ENCODE measurements around the gene TDRD9. TPM values are rescaled to one million over a fixed set of nuclear protein-coding genes. Genes with fewer than 3 reads are reported as not detected.

TDRD9 gene
- polyA plus RNA-seq, 4 donors, result 1.5 to 3.0 (median 2.8) TPM

- DNase-seq (ENCODE audit: low read depth in 4 of 4, low spot score in 2 of 4), result no peak
Observed at GRCh38 chr14:103890821-103891666, 37.2 kb upstream of the TDRD9 start.

GRCh38 chr14:103891667-103892215, 36.5 kb upstream of the TDRD9 start:
- DNase-seq (ENCODE audit: low read depth in 4 of 4, low spot score in 2 of 4), result no peak

- no peak for DNase-seq (ENCODE audit: low read depth in 4 of 4, low spot score in 2 of 4)
Observed at GRCh38 chr14:103892247-103892646, 36.0 kb upstream of the TDRD9 start.

GRCh38 chr14:103894034-103894722, 34.1 kb upstream of the TDRD9 start:
- DNase-seq (ENCODE audit: low read depth in 4 of 4, low spot score in 2 of 4), result no peak

GRCh38 chr14:103894723-103895059, 33.6 kb upstream of the TDRD9 start:
- no peak for DNase-seq (ENCODE audit: low read depth in 4 of 4, low spot score in 2 of 4)

GRCh38 chr14:103896578-103896977, 31.7 kb upstream of the TDRD9 start:
- no peak for DNase-seq (ENCODE audit: low read depth in 4 of 4, low spot score in 2 of 4)

- no peak for DNase-seq (ENCODE audit: low read depth in 4 of 4, low spot score in 2 of 4)
Observed at GRCh38 chr14:103897075-103897947, 30.9 kb upstream of the TDRD9 start.

- DNase-seq (ENCODE audit: low read depth in 4 of 4, low spot score in 2 of 4), result no peak
Observed at GRCh38 chr14:103898204-103898603, 30.1 kb upstream of the TDRD9 start.

GRCh38 chr14:103898711-103899110, 29.5 kb upstream of the TDRD9 start:
- no peak for DNase-seq (ENCODE audit: low read depth in 4 of 4, low spot score in 2 of 4)

- DNase-seq (ENCODE audit: low read depth in 4 of 4, low spot score in 2 of 4), result no peak
Observed at GRCh38 chr14:103899316-103899715, 28.9 kb upstream of the TDRD9 start.

- no peak for DNase-seq (ENCODE audit: low read depth in 4 of 4, low spot score in 2 of 4)
Observed at GRCh38 chr14:103899833-103900232, 28.4 kb upstream of the TDRD9 start.

GRCh38 chr14:103904493-103905107, 23.7 kb upstream of the TDRD9 start:
- DNase-seq (ENCODE audit: low read depth in 4 of 4, low spot score in 2 of 4), result no peak

- no peak for DNase-seq (ENCODE audit: low read depth in 4 of 4, low spot score in 2 of 4)
Observed at GRCh38 chr14:103905842-103906456, 22.3 kb upstream of the TDRD9 start.

- DNase-seq (ENCODE audit: low read depth in 4 of 4, low spot score in 2 of 4), result no peak
Observed at GRCh38 chr14:103908580-103908979, 19.7 kb upstream of the TDRD9 start.

- DNase-seq (ENCODE audit: low read depth in 4 of 4, low spot score in 2 of 4), result no peak
Observed at GRCh38 chr14:103909531-103910261, 18.6 kb upstream of the TDRD9 start.

GRCh38 chr14:103910262-103910935, 17.9 kb upstream of the TDRD9 start:
- DNase-seq (ENCODE audit: low read depth in 4 of 4, low spot score in 2 of 4), result peak; percentile 63 to 84 (median 66)

- DNase-seq (ENCODE audit: low read depth in 4 of 4, low spot score in 2 of 4), result no peak
Observed at GRCh38 chr14:103910984-103911383, 17.3 kb upstream of the TDRD9 start.

GRCh38 chr14:103915616-103916015, 12.6 kb upstream of the TDRD9 start:
- no peak for DNase-seq (ENCODE audit: low read depth in 4 of 4, low spot score in 2 of 4)

Data from left renal cortex interstitium (tissue), 4 donors.